K562 (cell line): ENCODE measurements around the gene ZNF346. TPM values are rescaled to one million over a fixed set of nuclear protein-coding genes. Genes with fewer than 3 reads are reported as not detected.
A peak's percentile ranks its signal among the peaks of the same experiment; 100 is the strongest.

Experiments
- CBFA2T3 ChIP-seq: fragments of 450-650 bp; IDR thresholded peaks from 2 replicates; pipeline ENCODE4 v1.6.1; 2017
- CTCFL ChIP-seq: IDR thresholded peaks from 2 replicates; pipeline ENCODE4 v1.6.1; 2011; ENCODE audit warnings: borderline replicate concordance, low read depth, mild to moderate bottlenecking, moderate library complexity, low read length; ENCODE audit not compliant: insufficient read depth, poor library complexity, severe bottlenecking
- EZH2 ChIP-seq: IDR thresholded peaks from 2 replicates; pipeline ENCODE4 v1.6.1; 2012; ENCODE audit warnings: low read depth, mild to moderate bottlenecking, inconsistent platforms, low read length, borderline replicate concordance
- FOXP4 ChIP-seq: sonication (generic); formaldehyde crosslinking; IDR thresholded peaks from 2 replicates; pipeline ENCODE4 v1.8.0; 2022; ENCODE audit warnings: mild to moderate bottlenecking, missing genetic modification reagents, borderline replicate concordance
- FUS ChIP-seq: fragments of 200-400 bp; formaldehyde crosslinking; optimal IDR thresholded peaks from 2 replicates; pipeline ENCODE3; 2017; ENCODE audit warnings: low read depth, low read length
- GTF2A2 ChIP-seq: IDR thresholded peaks from 2 replicates; pipeline ENCODE4 v1.6.1; 2016; ENCODE audit warnings: mild to moderate bottlenecking, missing genetic modification characterization, missing compliant biosample characterization
- MTA1 ChIP-seq: fragments of 450-650 bp; IDR thresholded peaks from 2 replicates; pipeline ENCODE4 v1.6.1; 2017; ENCODE audit warnings: borderline replicate concordance
- SREBF2 ChIP-seq: sonication (generic); formaldehyde crosslinking; IDR thresholded peaks from 2 replicates; pipeline ENCODE4 v1.4.0; 2020; ENCODE audit warnings: mild to moderate bottlenecking, missing genetic modification reagents
- TARDBP ChIP-seq: fragments of 450-650 bp; IDR thresholded peaks from 2 replicates; pipeline ENCODE4 v1.6.1; 2016
- TGIF2 ChIP-seq: sonication (generic); formaldehyde crosslinking; IDR thresholded peaks from 2 replicates; pipeline ENCODE4 v1.8.1; 2022; ENCODE audit warnings: mild to moderate bottlenecking, missing genetic modification reagents, moderate library complexity
- ZFP36 ChIP-seq: fragments of 150-350 bp; IDR thresholded peaks from 2 replicates; pipeline ENCODE4 v1.6.1; 2018; ENCODE audit warnings: low read length, low read depth; ENCODE audit not compliant: partially characterized antibody
- ZNF75A ChIP-seq: fragments of 450-650 bp; formaldehyde crosslinking; IDR thresholded peaks from 2 replicates; pipeline ENCODE4 v1.4.0; 2020; ENCODE audit warnings: mild to moderate bottlenecking
- ZNF79 ChIP-seq: fragments of 250-450 bp; sonication (Bioruptor Pico); IDR thresholded peaks from 2 replicates; pipeline ENCODE4 v1.4.0; 2020; ENCODE audit warnings: low read depth, mild to moderate bottlenecking, moderate library complexity
- polyA plus RNA-seq, 8 experiments: library from polyadenylated mRNA; depleted of rRNA in 4 of 8; stranded (reverse) in 5 of 8; unstranded in 3 of 8; fragments of >200 nt; fragmentation: Nextera tagmentation in 2 of 8; fragmentation: Illumina TruSeq in 1 of 8; extraction: Ambion mirVana in 2 of 8; extraction: Trizol in 1 of 8; gene quantifications; 2 replicates each; pipeline versions ENCODE4 v1.2.1 to v1.2.3, GENCODE V29; 2011 to 2014; ENCODE audit warnings: inconsistent platforms in 1 of 8, missing spikeins in 1 of 8
- total RNA-seq, 7 experiments: library from RNA; depleted of rRNA in 6 of 7; stranded (reverse); fragments of >200 nt in 6 of 7; fragmentation: Illumina TruSeq in 2 of 7; extraction: Trizol in 2 of 7; gene quantifications; 2 replicates each; pipeline versions ENCODE4 v1.2.1 to v1.2.3, GENCODE V29; 2011 to 2021; ENCODE audit warnings: low replicate concordance in 1 of 7
- TF ChIP-seq, protein P1 (sequence below): fragments of 250-450 bp; sonication (Bioruptor Pico); IDR thresholded peaks from 2 replicates; pipeline ENCODE4 v1.4.0; 2020

The ZNF346 gene
- total and polyA plus RNA-seq, 9 of the 15 experiments (the other 6 are each of a cell fraction or from before 2014, with no cell fraction given) = 5.0 to 25.1 (median 20.1) TPM

DNA sequence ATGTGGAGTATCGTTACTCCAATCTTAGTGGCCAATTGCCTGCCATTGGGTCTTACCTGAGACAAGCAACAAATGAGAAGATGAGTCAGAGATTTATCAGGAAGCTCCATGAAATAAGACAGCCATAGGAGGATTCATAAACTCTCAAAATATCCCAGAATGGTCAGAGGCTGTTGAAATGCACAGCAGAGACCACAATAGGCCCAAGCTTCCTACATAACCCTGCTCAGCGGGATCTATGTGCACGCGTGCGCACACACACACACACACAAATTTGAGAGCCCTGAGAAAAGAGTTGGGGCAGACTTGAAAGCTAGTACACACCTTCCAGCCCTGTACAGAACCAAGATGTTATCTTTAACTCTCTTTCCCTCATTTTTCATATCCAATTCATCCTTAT lies 25.7 kb upstream of the ZNF346 start (continued):
- TF ChIP-seq, protein P1, sequence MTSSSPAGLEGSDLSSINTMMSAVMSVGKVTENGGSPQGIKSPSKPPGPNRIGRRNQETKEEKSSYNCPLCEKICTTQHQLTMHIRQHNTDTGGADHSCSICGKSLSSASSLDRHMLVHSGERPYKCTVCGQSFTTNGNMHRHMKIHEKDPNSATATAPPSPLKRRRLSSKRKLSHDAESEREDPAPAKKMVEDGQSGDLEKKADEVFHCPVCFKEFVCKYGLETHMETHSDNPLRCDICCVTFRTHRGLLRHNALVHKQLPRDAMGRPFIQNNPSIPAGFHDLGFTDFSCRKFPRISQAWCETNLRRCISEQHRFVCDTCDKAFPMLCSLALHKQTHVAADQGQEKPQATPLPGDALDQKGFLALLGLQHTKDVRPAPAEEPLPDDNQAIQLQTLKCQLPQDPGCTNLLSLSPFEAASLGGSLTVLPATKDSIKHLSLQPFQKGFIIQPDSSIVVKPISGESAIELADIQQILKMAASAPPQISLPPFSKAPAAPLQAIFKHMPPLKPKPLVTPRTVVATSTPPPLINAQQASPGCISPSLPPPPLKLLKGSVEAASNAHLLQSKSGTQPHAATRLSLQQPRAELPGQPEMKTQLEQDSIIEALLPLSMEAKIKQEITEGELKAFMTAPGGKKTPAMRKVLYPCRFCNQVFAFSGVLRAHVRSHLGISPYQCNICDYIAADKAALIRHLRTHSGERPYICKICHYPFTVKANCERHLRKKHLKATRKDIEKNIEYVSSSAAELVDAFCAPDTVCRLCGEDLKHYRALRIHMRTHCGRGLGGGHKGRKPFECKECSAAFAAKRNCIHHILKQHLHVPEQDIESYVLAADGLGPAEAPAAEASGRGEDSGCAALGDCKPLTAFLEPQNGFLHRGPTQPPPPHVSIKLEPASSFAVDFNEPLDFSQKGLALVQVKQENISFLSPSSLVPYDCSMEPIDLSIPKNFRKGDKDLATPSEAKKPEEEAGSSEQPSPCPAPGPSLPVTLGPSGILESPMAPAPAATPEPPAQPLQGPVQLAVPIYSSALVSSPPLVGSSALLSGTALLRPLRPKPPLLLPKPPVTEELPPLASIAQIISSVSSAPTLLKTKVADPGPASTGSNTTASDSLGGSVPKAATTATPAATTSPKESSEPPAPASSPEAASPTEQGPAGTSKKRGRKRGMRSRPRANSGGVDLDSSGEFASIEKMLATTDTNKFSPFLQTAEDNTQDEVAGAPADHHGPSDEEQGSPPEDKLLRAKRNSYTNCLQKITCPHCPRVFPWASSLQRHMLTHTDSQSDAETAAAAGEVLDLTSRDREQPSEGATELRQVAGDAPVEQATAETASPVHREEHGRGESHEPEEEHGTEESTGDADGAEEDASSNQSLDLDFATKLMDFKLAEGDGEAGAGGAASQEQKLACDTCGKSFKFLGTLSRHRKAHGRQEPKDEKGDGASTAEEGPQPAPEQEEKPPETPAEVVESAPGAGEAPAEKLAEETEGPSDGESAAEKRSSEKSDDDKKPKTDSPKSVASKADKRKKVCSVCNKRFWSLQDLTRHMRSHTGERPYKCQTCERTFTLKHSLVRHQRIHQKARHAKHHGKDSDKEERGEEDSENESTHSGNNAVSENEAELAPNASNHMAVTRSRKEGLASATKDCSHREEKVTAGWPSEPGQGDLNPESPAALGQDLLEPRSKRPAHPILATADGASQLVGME (CRISPR knock-in tag) = no peak
- TF ChIP-seq CBFA2T3 (no peak; the same call in 1 of the 2 replicates), SREBF2 (no peak), EZH2 (no peak), TARDBP (no peak), ZNF79 (CRISPR knock-in tag) (no peak), FUS (no peak), ZFP36 (peak; percentile 40), TGIF2 (CRISPR knock-in tag) (no peak), MTA1 (0 out of 2 replicates have a peak, but pooled peaks have one; percentile 13), CTCFL (no peak), FOXP4 (no peak), ZNF75A (no peak), GTF2A2 (no peak)
- TF ChIP-seq, all 486 proteins: peak for 13
